ENCODE data around the gene AGFG2.
"Not testable (repeated sequence)": the region's sequence is repeated elsewhere in the genome, so short reads cannot be mapped to it uniquely, and the experiment has no call there.

The AGFG2 gene

DNA sequence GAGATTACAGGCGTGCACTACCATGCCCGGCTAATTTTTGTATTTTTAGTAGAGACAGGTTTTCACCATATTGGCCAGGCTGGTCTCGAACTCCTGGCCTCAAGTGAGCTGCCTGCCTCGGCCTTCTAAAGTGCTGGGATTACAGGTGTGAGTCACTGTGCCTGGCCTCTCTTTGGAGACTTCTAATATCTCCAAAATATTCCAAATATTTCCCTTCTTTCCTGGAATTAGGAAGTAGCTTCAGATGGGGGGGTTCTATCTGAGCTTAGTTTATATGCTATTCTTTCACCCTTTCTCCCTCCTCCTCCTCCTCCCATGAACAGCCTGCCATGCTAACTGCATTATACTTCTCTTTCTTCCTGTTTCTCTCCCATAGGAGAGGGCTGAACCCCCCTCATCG lies 9.4 kb downstream of the AGFG2 start:
- H3K36me3 ChIP-seq (ENCODE audit: control insufficient read depth, insufficient read depth, low read length); H3K4me3 ChIP-seq (ENCODE audit: insufficient read depth, low read depth, low read length); H3K9me3 ChIP-seq (ENCODE audit: control insufficient read depth, low read length); H3K27me3 ChIP-seq (ENCODE audit: control insufficient read depth, insufficient read depth, low read length, poor library complexity, severe bottlenecking); H3K27ac ChIP-seq (ENCODE audit: insufficient read depth, low read depth, low read length, poor library complexity, severe bottlenecking); H3K4me1 ChIP-seq (ENCODE audit: control insufficient read depth, insufficient read depth, low read length): not testable (repeated sequence)
- 91 to 92% methylated on average over 5 of the region's 5 CpGs for WGBS, 2 experiments

DNA sequence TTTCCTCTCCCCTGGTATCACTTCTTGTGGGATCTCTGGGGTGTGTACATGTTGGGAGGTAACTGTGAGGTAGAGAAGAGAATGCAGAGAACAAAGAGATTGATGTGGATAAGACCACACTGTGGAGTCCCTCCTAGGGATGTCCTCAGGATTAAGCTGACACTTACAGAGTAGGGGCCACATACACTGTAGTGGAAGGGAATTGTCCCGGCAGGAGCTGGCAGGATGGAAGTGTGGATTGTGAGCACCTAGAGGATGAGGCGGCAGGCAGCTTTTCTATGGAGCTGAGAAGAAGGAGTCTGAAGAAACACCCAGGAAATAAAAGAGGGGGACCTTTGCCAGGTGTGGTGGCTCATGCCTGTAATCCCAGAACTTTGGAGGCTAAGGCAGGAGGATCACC lies 13.5 kb downstream of the AGFG2 start:
- no peaks in the 10 kb centered on the region for H3K9me3 ChIP-seq (ENCODE audit: control insufficient read depth, low read length)
- no peaks in the 10 kb centered on the region for H3K27me3 ChIP-seq (ENCODE audit: control insufficient read depth, insufficient read depth, low read length, poor library complexity, severe bottlenecking)
- WGBS, 2 experiments: 95 to 96% methylated on average over 2 of the region's 2 CpGs
- H3K4me1 ChIP-seq (ENCODE audit: control insufficient read depth, insufficient read depth, low read length): no peaks in the 10 kb centered on the region
- no peak overlapping the region for H3K27ac ChIP-seq (ENCODE audit: insufficient read depth, low read depth, low read length, poor library complexity, severe bottlenecking)
- no peak overlapping the region for H3K4me3 ChIP-seq (ENCODE audit: insufficient read depth, low read depth, low read length)
- H3K36me3 ChIP-seq (ENCODE audit: control insufficient read depth, insufficient read depth, low read length): peaks cover 4% of the 10 kb centered on the region

DNA sequence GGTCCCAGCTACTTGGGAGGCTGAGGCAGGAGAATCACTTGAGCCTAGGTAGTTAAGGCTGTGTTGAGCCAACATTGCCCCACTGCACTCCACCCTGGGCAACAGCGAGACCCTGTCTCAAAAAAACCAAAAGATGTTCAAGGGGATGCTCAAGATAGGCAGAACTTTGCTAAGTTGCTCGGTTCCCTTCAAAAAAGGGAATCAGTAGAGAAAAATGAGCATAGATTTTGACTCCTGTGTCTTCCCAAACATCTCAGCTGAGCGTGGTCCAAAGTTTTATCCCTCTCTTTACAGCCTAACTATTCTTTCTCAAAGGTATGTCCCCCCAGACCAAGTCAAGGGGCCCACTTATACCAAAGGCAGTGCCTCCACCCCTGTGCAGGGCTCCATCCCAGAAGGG lies 14.0 kb downstream of the AGFG2 start:
- no peak overlapping the region for H3K4me3 ChIP-seq (ENCODE audit: insufficient read depth, low read depth, low read length)
- H3K36me3 ChIP-seq (ENCODE audit: control insufficient read depth, insufficient read depth, low read length): peaks cover 4% of the 10 kb centered on the region
- no peaks in the 10 kb centered on the region for H3K27me3 ChIP-seq (ENCODE audit: control insufficient read depth, insufficient read depth, low read length, poor library complexity, severe bottlenecking)
- WGBS, 2 experiments: 92% methylated on average over 3 of the region's 3 CpGs
- H3K9me3 ChIP-seq (ENCODE audit: control insufficient read depth, low read length): no peaks in the 10 kb centered on the region
- no peaks in the 10 kb centered on the region for H3K4me1 ChIP-seq (ENCODE audit: control insufficient read depth, insufficient read depth, low read length)
- no peak overlapping the region for H3K27ac ChIP-seq (ENCODE audit: insufficient read depth, low read depth, low read length, poor library complexity, severe bottlenecking)

DNA sequence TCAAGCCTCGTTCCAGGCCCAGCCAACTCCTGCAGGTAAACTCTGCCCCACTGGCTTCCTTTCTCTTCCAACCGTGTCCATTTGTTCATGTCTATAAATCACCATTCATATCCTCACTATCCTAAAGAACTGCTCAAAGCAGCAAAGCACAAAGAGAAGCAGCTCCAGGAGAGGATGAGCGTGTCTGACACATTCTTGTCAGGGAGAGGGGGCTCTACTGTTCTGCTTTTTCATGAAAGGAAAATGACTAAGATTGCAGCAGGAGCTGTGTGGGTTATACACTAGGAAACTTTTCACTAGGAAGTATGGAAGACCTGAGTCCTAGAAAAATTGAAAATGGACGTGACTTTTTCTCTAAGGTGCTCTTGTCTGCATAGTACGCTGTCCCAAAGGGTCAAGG lies 16.7 kb downstream of the AGFG2 start:
- Histone ChIP-seq H3K4me1 (ENCODE audit: control insufficient read depth, insufficient read depth, low read length) (no peaks in the 10 kb centered on the region), H3K9me3 (ENCODE audit: control insufficient read depth, low read length) (no peaks in the 10 kb centered on the region), H3K27ac (ENCODE audit: insufficient read depth, low read depth, low read length, poor library complexity, severe bottlenecking) (no peak overlapping the region), H3K27me3 (ENCODE audit: control insufficient read depth, insufficient read depth, low read length, poor library complexity, severe bottlenecking) (no peaks in the 10 kb centered on the region), H3K4me3 (ENCODE audit: insufficient read depth, low read depth, low read length) (no peak overlapping the region), H3K36me3 (ENCODE audit: control insufficient read depth, insufficient read depth, low read length) (peaks cover 4% of the 10 kb centered on the region)
- WGBS, 2 experiments: 93 to 97% methylated on average over 5 of the region's 5 CpGs

DNA sequence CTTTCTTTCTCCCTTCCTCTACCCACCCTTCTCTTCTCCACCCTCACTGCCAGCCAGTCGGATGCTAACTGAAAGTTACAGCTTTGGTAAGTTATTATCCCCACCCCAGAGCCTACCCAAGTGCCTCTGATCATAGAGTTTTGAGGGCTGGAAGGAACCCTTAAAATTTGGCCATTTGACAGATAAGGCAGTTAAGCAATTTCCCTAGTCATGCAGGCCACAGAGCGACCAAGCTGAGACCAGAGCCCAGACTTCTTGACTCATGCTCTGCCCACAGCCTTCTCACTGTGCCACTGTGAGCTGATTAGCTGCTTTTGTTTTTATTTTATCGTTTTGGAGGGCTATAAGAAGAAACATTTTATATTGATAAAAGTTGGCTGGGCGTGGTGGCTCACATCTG lies 17.5 kb downstream of the AGFG2 start:
- 85 to 93% methylated on average over 4 of the region's 4 CpGs for WGBS, 2 experiments
- Histone ChIP-seq H3K36me3 (ENCODE audit: control insufficient read depth, insufficient read depth, low read length) (peaks cover 4% of the 10 kb centered on the region), H3K27ac (ENCODE audit: insufficient read depth, low read depth, low read length, poor library complexity, severe bottlenecking) (no peak overlapping the region)

DNA sequence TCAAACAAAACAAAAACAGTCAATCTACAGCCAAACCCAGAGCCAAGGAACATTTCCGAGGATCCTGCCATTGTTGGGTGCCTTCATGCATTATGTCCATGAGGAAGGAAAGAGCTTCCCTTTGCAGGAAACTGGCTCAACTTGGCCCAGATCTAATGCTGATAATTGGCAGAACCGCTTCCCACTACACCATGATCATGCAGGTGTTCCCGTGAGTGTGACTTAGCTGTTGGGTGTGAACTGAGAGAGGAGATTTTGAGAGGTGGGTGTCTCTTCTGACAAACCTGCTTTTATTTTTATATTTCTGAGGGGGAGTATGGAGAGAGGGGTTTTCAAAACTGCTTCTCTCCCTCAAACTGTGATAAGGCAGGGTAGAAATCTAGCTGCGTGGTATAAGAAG lies 20.1 kb downstream of the AGFG2 start:
- Histone ChIP-seq H3K27me3 (ENCODE audit: control insufficient read depth, insufficient read depth, low read length, poor library complexity, severe bottlenecking) (no peaks in the 10 kb centered on the region), H3K4me3 (ENCODE audit: insufficient read depth, low read depth, low read length) (no peak overlapping the region), H3K9me3 (ENCODE audit: control insufficient read depth, low read length) (no peaks in the 10 kb centered on the region), H3K4me1 (ENCODE audit: control insufficient read depth, insufficient read depth, low read length) (no peaks in the 10 kb centered on the region), H3K36me3 (ENCODE audit: control insufficient read depth, insufficient read depth, low read length) (peaks cover 4% of the 10 kb centered on the region), H3K27ac (ENCODE audit: insufficient read depth, low read depth, low read length, poor library complexity, severe bottlenecking) (no peak overlapping the region)
- 97 to 99% methylated on average over 4 of the region's 4 CpGs for WGBS, 2 experiments

More for the DNA sequence above, 17.5 kb downstream of the AGFG2 start:
- H3K9me3 ChIP-seq (ENCODE audit: control insufficient read depth, low read length): no peaks in the 10 kb centered on the region
- H3K27me3 ChIP-seq (ENCODE audit: control insufficient read depth, insufficient read depth, low read length, poor library complexity, severe bottlenecking): no peaks in the 10 kb centered on the region
- no peak overlapping the region for H3K4me3 ChIP-seq (ENCODE audit: insufficient read depth, low read depth, low read length)
- no peaks in the 10 kb centered on the region for H3K4me1 ChIP-seq (ENCODE audit: control insufficient read depth, insufficient read depth, low read length)

DNA sequence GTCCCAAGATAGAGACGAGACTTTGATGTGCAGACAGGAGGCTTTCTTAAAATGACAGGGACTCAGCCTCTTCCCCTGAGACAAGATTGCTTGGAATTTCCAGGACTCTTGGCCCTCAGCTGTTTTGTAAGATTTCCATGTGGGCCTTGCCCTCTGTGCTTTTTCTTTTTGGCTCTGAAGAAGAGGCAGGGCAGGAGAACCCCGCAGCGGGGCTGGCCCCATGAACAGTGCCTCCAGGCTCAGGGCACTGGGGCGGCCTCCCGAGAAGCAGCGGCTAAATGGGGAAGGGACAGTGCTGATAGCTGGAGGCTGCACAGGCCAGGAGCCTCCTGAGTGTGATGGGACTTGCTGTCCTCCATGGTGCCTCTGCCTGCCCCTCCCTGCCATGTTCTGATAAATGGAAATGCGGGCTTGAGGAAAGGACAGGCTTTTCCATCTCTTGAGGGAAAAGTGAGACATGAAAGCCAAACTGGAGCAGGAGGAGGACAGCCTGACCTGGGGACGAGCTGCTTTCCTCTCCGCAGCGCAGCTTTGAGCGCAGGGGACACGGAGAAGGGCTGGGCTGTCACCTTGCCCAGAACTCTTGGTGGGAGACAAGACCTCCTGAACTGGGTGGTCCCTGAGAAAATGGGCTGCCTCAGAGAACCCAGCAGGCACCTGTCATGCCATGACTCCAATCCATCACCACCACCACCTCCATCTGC lies 22.6 kb downstream of the AGFG2 start:
- WGBS, 2 experiments: 93 to 95% methylated on average over 12 of the region's 12 CpGs
- Histone ChIP-seq H3K4me1 (ENCODE audit: control insufficient read depth, insufficient read depth, low read length) (no peaks in the 10 kb centered on the region), H3K27me3 (ENCODE audit: control insufficient read depth, insufficient read depth, low read length, poor library complexity, severe bottlenecking) (no peaks in the 10 kb centered on the region), H3K9me3 (ENCODE audit: control insufficient read depth, low read length) (no peaks in the 10 kb centered on the region), H3K27ac (ENCODE audit: insufficient read depth, low read depth, low read length, poor library complexity, severe bottlenecking) (no peak overlapping the region), H3K4me3 (ENCODE audit: insufficient read depth, low read depth, low read length) (no peak overlapping the region), H3K36me3 (ENCODE audit: control insufficient read depth, insufficient read depth, low read length) (no peaks in the 10 kb centered on the region)

DNA sequence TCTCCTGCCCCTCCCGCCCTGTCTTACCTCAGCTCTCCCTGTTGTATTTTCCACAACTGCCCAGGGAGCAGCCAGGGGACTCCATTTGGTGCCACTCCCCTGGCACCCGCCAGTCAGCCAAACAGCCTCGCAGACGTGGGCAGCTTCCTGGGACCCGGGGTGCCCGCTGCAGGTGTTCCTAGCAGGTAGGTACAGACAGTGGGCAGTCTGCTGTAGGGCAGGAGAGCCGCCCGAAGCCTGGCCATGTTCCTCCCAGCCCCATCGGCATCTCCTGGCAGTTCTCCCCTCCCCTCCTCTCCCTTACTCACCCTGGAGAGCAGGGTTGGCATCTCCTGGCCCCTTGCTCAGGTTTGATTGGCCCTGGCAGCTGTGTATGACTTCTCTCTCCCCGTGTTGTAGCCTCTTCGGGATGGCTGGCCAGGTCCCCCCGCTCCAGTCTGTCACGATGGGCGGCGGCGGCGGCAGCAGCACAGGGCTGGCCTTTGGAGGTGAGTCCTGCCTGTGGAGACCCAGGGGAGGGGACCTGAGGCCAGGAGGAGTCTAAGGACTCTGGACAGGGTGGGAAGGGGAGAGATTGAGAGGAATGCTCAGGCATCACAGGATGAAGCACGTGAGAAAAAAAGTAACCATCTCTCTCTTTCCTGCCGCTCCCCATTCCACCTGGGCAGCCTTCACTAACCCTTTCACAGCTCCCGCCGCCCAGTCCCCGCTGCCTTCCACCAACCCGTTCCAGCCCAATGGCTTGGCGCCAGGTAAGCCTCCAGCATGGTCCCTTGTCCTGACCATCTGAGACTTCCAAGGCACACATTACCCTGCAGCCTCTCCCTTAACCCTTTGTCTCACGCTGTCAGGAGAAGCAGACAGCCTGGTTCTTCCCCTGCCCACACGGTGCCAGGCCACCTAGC lies 23.4 kb downstream of the AGFG2 start:
- WGBS, 2 experiments: 93 to 94% methylated on average over 26 of the region's 26 CpGs
- no peak overlapping the region for H3K27ac ChIP-seq (ENCODE audit: insufficient read depth, low read depth, low read length, poor library complexity, severe bottlenecking)
- no peaks in the 10 kb centered on the region for H3K36me3 ChIP-seq (ENCODE audit: control insufficient read depth, insufficient read depth, low read length)
- no peak overlapping the region for H3K4me3 ChIP-seq (ENCODE audit: insufficient read depth, low read depth, low read length)
- H3K9me3 ChIP-seq (ENCODE audit: control insufficient read depth, low read length): no peaks in the 10 kb centered on the region
- no peaks in the 10 kb centered on the region for H3K27me3 ChIP-seq (ENCODE audit: control insufficient read depth, insufficient read depth, low read length, poor library complexity, severe bottlenecking)
- no peaks in the 10 kb centered on the region for H3K4me1 ChIP-seq (ENCODE audit: control insufficient read depth, insufficient read depth, low read length)

DNA sequence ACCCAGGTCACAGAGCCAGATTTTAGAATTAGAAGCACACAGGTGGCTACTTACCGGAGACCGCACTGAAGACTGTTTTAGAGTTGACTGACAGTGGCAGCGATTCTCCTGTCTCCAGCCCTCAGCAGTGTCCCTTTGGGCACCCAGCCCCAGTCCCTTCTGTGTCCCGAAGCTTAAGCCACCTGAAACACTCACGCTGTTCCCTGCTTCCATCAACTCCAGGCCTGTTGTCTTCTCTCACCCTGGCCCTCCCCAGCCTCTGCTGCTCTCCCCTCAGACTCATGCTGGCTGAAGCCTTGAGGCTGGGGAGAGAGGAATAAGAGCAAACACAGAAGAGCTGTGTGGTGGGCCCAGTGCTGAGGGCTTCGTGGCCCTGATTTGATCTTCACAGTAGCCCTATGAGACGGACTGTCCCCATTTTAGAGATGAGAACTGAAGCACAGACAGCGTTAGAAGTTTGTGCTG lies 24.1 kb downstream of the AGFG2 start:
- H3K9me3 ChIP-seq (ENCODE audit: control insufficient read depth, low read length): no peaks in the 10 kb centered on the region
- no peak overlapping the region for H3K4me3 ChIP-seq (ENCODE audit: insufficient read depth, low read depth, low read length)
- H3K27me3 ChIP-seq (ENCODE audit: control insufficient read depth, insufficient read depth, low read length, poor library complexity, severe bottlenecking): no peaks in the 10 kb centered on the region
- no peaks in the 10 kb centered on the region for H3K4me1 ChIP-seq (ENCODE audit: control insufficient read depth, insufficient read depth, low read length)
- whole genome bisulfite sequencing, 2 experiments: 93 to 95% methylated on average over 8 of the region's 8 CpGs
- no peak overlapping the region for H3K27ac ChIP-seq (ENCODE audit: insufficient read depth, low read depth, low read length, poor library complexity, severe bottlenecking)
- no peaks in the 10 kb centered on the region for H3K36me3 ChIP-seq (ENCODE audit: control insufficient read depth, insufficient read depth, low read length)

DNA sequence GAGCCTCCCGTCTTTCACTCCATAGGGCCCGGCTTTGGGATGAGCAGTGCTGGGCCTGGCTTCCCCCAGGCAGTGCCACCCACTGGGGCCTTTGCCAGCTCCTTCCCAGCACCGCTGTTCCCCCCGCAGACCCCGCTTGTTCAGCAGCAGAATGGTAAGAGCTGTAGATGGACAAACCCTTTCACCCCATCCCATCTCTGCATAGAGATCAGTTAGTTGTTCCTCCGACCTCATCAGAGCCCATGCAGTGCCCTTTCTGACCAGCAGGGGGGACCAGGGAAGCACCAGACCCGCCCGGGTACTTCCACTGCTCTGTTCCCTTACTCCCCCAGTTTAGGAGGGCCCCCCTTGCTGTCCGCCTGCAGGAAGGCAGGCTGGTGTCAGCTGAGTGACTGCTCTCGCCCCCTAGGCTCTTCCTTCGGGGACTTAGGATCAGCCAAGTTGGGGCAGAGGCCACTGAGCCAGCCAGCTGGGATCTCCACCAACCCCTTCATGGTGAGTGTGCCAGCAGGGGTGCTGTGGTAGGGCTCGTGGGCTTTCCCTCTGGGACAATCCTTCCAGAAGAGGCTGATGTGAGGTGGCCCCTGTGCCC lies 24.9 kb downstream of the AGFG2 start:
- H3K9me3 ChIP-seq (ENCODE audit: control insufficient read depth, low read length): no peaks in the 10 kb centered on the region
- H3K27ac ChIP-seq (ENCODE audit: insufficient read depth, low read depth, low read length, poor library complexity, severe bottlenecking): no peak overlapping the region
- no peaks in the 10 kb centered on the region for H3K36me3 ChIP-seq (ENCODE audit: control insufficient read depth, insufficient read depth, low read length)
- no peaks in the 10 kb centered on the region for H3K27me3 ChIP-seq (ENCODE audit: control insufficient read depth, insufficient read depth, low read length, poor library complexity, severe bottlenecking)
- no peak overlapping the region for H3K4me3 ChIP-seq (ENCODE audit: insufficient read depth, low read depth, low read length)
- WGBS, 2 experiments: 44 to 48% methylated on average over 12 of the region's 12 CpGs
- peaks cover 2% of the 10 kb centered on the region for H3K4me1 ChIP-seq (ENCODE audit: control insufficient read depth, insufficient read depth, low read length)

Measured in ectodermal cell (in vitro differentiated cells).